HG02840 (cell line): ENCODE results near the gene GJA8.
"Not testable (repeated sequence)": the region's sequence is repeated elsewhere in the genome, so short reads cannot be mapped to it uniquely, and the experiment has no call there.

Experiments
- ATAC-seq: cut with Tn5 transposase; IDR thresholded peaks from one replicate; pipeline ENCODE4 v1.9.1; 2021; ENCODE audit warnings: mild to moderate bottlenecking, moderate library complexity, moderate number of reproducible peaks; ENCODE audit not compliant: unreplicated experiment, low FRiP score

The GJA8 gene

DNA sequence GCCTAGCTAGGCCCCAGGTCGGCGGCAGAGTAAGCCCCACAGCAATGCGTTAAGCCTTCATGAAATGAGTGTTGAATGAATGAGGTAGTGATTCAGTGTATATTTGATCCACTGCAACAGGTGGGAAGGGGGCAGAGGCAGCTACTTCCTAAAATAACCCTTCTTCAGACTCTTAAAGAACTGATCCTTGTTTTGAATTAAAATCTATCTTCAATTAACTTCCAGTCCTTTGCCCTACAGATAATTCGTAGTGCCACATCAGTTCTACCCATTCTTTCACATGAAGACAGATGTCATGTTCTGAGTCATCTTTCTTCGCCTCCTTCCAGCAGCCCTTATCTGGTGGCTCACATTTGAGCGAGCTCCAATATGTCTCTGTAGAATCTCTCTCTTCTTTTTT is 24.6 kb downstream of the GJA8 start:
- not testable (repeated sequence) for ATAC-seq

DNA sequence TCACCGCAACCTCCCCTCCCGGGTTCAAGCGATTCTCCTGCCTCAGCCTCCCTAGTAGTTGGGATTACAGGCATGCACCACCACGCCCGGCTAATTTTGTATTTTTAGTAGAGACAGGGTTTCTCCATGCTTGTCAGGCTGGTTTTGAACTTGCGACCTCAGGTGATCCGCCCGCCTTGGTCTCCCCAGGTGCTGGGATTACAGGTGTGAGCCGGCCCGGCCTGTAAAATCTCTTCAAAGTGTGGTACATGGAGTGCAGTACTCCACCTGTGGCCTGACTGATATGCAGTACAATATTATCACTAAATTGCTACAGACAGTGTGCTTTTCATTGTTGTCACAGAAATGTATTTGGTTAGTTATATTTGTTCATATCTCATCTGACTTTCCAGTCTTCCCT is 25.1 kb downstream of the GJA8 start:
- ATAC-seq = not testable (repeated sequence)

DNA sequence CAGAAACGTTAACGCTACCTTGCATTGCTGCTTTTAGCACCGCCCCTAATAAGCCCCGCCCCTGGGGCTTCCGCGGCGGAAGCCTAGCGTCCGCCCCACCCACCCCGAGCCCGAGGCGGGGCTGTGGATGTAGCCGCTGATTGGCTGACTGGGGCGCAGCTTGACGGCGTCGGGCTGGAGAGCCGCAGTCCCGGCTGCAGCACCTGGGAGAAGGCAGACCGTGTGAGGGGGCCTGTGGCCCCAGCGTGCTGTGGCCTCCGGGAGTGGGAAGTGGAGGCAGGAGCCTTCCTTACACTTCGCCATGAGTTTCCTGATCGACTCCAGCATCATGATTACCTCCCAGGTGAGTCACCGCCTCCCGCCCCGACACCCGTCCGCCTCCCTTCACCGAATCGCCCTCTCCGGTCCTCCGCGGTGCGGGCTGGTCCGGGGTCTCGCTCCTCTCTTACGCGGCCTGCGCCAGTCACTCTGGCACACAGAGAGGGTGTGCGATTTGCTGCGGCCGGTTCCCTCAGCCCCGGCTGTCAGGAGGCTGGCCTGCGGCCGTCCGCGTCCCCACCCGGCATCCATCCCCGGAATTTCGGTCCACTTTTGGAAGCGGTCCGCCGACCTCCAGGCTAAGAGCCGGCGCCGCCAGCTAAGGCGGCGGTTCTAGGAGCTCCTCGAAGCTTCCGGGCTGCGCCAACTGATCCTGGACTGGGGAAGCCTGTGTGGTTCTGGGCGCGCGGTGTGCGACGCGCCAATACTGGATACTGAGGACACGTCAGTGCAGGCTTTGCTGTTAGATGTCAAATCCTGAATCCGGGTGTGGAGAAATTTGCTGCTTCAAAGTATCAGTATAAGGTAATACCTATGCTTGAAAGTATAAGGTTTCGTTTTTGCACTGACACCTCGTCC is 25.9 kb downstream of the GJA8 start, which contains the start of gene GPR89B:
Gene GPR89B (plus strand): TSS at position 185 of the 897 bp plus-strand sequence. CDS start 117 bp downstream, at position 302.
- ATAC-seq = peak; percentile 98

DNA sequence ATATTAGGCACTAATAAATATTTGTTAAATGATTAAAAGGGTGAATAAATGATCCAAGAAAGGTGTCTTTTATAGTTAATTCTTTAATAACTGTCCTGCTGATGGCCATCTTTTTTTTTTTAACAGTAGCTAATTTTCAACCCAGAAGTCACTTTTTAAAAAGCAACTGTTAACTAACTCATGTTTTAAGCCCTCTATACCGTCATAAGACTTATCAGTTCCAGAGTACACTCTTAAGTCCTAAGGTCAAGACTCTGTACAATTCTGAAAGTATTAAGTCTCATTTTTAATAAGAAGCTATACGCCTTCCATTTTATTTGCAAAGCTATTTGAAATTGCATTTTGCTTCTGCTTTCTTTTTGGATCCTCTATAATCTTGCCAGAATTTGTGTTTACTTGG is 28.5 kb downstream of the GJA8 start:
- ATAC-seq = not testable (repeated sequence)

DNA sequence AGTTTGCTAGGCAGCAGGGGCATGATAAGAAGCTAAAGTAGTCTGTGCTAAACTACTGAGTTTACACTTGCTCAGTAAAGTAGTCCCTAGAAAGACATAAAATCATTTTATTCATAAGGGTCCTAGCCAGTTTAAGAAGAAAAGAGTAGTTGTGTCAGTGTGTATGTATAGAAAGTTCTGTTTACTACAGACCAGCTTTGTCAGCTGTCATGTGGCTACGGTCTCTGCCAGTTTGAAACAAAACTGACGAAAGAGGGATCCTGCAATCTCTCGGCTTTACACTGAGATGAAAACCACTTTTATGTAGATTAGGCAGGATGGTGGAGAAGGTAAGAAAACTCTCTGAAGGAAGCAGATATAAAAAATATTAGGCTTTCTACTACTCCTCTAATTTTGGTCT is 32.7 kb downstream of the GJA8 start:
- not testable (repeated sequence) for ATAC-seq

DNA sequence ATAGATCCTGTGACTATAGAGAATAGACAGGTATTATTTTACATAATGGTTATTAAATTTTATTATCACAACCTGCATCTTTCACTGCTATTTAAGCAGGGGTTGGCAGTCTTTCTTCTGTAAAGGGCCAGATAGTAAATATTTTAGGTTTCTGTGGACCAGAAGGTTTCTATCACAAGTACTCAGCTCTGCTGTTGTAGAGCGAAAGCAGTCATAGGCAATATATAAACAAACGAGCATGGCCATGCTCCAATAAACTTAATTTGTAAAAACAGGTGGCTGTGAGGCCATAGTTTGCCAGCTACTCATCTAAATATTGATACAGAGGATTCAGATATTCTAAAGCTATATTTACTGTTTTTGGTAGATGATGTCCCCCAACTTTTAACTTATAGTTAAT is 37.9 kb downstream of the GJA8 start:
- not testable (repeated sequence) for ATAC-seq

DNA sequence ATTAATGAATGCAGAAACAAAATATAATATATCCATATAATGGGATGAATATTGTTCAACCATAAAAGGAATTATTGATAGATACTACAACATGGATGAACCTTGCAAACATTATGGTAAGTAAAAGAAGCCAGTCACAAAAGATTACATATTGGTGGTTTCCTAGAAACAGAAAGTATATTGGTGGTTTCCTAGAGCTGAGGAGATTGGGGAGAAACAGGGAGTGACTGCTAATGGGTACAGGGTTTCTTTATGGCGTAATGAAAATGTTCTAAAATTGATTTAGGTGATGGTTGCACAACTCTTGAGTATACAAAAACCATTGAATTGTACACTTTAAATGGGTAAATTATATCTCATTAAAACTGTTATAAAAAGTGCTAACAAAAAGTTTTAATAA is 40.0 kb downstream of the GJA8 start:
- ATAC-seq = not testable (repeated sequence)

DNA sequence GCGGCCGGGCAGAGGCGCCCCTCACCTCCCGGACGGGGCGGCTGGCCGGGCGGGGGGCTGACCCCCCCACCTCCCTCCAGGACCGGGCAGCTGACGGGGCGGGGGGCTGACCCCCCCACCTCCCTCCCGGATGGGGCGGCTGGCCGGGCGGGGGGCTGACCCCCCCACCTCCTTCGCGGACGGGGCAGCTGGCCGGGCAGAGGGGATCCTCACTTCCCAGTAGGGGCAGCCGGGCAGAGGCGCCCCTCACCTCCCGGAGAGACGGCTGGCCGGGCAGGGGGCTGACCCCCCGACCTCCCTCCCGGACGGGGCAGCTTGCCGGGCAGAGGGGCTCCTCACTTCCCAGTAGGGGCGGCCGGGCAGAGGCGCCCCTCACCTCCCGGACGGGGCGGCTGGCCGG is 46.9 kb downstream of the GJA8 start:
- ATAC-seq = not testable (repeated sequence)
